Astrocyte of the cerebellum (primary cell): Measurements from ENCODE around the gene KATNIP.

Source experiments
- DNase-seq: peaks from one replicate; pipeline ENCODE4 v3.0.0-alpha.2; 2011; ENCODE audit warnings: low read depth
- H3K4me3 ChIP-seq: 2 replicates; pipeline ENCODE4 v1.5.1; 2011; ENCODE audit warnings: mild to moderate bottlenecking, low read depth, low read length, moderate library complexity
- CTCF ChIP-seq: IDR thresholded peaks from 2 replicates; pipeline ENCODE4 v1.5.1; 2012; ENCODE audit warnings: low read length, low read depth, moderate library complexity, mild to moderate bottlenecking; ENCODE audit errors: missing control alignments
- in situ Hi-C: cut with HindIII; loops from 2 replicates; pipeline ENCODE4 v1.10.0; 2017; ENCODE audit warnings: low sequenced_read_pairs

The KATNIP gene

GRCh38 chr16:27549746-27550581 is at the start of gene KATNIP, which contains the start of gene GTF3C1:
KATNIP (plus strand) TSS chr16:27550144; CDS start chr16:27550171, 27 bp downstream.
GTF3C1 (minus strand) TSS chr16:27549913; CDS start chr16:27549890, 23 bp downstream.
- TF ChIP-seq CTCF, result no peak
- in situ Hi-C loops, result no loop called here
- H3K4me3 ChIP-seq, result peak within 1 kb of the TSS; percentile 100
- DNase-seq, result peak; percentile 95

GRCh38 chr16:27500801-27501200 is 49.1 kb upstream of the KATNIP start:
- no peak for TF ChIP-seq CTCF
- DNase-seq, result no peak
- no peak overlapping the region for H3K4me3 ChIP-seq
- in situ Hi-C loops, result no loop called here

GRCh38 chr16:27503662-27504061 is 46.3 kb upstream of the KATNIP start:
- in situ Hi-C loops, result no loop called here
- no peak overlapping the region for H3K4me3 ChIP-seq
- no peak for TF ChIP-seq CTCF
- DNase-seq, result no peak

- no peak for DNase-seq
- no peak for TF ChIP-seq CTCF
- no peak overlapping the region for H3K4me3 ChIP-seq
- in situ Hi-C loops, result no loop called here
Measured at GRCh38 chr16:27505297-27506236, 44.4 kb upstream of the KATNIP start.

GRCh38 chr16:27506771-27507170 is 43.2 kb upstream of the KATNIP start:
- no peak for DNase-seq
- H3K4me3 ChIP-seq, result no peak overlapping the region
- in situ Hi-C loops, result no loop called here
- TF ChIP-seq CTCF, result no peak

- no peak for DNase-seq
- no peak for TF ChIP-seq CTCF
- in situ Hi-C loops, result no loop called here
- no peak overlapping the region for H3K4me3 ChIP-seq
Measured at GRCh38 chr16:27508476-27508875, 41.5 kb upstream of the KATNIP start.
